B cell (primary cell): ENCODE data around the gene EEF1AKMT3. TPM values are rescaled to one million over a fixed set of nuclear protein-coding genes. Genes with fewer than 3 reads are reported as not detected.

Experiments used
- ATAC-seq: fragments of 200-7000 bp; cut with Tn5 transposase; one replicate; pipeline ENCODE4 v1.10.0; 2021; ENCODE audit warnings: low read depth, mild to moderate bottlenecking, moderate number of reproducible peaks, moderate library complexity
- CTCF ChIA-PET: fragments of 350-600 bp; sonication (Branson Sonifier 250); formaldehyde crosslinking; loops from one replicate; lab custom pipeline; 2021; ENCODE audit warnings: antibody characterized with exemption, inconsistent platforms; lab: Charles Lee
- POLR2A ChIA-PET: fragments of 350-600 bp; sonication (Branson Sonifier 250); formaldehyde crosslinking; loops from one replicate; lab custom pipeline; 2021; ENCODE audit warnings: antibody characterized with exemption; lab: Charles Lee
- DNase-seq: peaks from one replicate; pipeline ENCODE4 v3.0.0; 2013
- H2AFZ ChIP-seq: 2 replicates; pipeline ENCODE4 v1.6.1; 2012; ENCODE audit warnings: mild to moderate bottlenecking, low read depth, low read length; ENCODE audit not compliant: insufficient read depth, poor library complexity, severe bottlenecking
- H3K27ac ChIP-seq, 2 donors: 1 replicate in 1 of 2; 2 replicates in 1 of 2; pipeline ENCODE4 v1.5.1; 2012 to 2013; ENCODE audit warnings: low read length in 2 of 2, mild to moderate bottlenecking in 2 of 2, moderate library complexity in 1 of 2
- H3K27me3 ChIP-seq, 4 experiments: fragments of 200-600 bp in 1 of 4; sonication (generic) in 1 of 4; replicated peaks in 1 of 4; 1 replicate in 2 of 4; 2 replicates in 2 of 4; pipeline versions ENCODE4 v1.6.1 to v1.7.0; 2013 to 2016; ENCODE audit warnings: low read length in 3 of 4, mild to moderate bottlenecking in 2 of 4, mixed read lengths in 1 of 4, moderate library complexity in 1 of 4; ENCODE audit not compliant: insufficient read depth in 4 of 4, control insufficient read depth in 3 of 4; ENCODE audit errors: control extremely low read depth in 1 of 4
- H3K36me3 ChIP-seq, 2 experiments: replicated peaks in 1 of 2; 1 replicate in 1 of 2; 2 replicates in 1 of 2; pipeline versions ENCODE4 v1.6.1 to v1.7.1; 2013; ENCODE audit warnings: low read length in 1 of 2; ENCODE audit not compliant: insufficient read depth in 2 of 2, control insufficient read depth in 1 of 2; ENCODE audit errors: control extremely low read depth in 1 of 2, extremely low read depth in 1 of 2
- H3K4me1 ChIP-seq, 2 donors: fragments of 200-600 bp in 1 of 2; sonication (generic) in 1 of 2; 1 replicate in 1 of 2; 2 replicates in 1 of 2; pipeline versions ENCODE4 v1.5.1 to v1.6.1; 2013 to 2017; ENCODE audit warnings: low read length in 2 of 2; ENCODE audit not compliant: control insufficient read depth in 2 of 2, insufficient read depth in 2 of 2
- H3K4me2 ChIP-seq: replicated peaks from 2 replicates; pipeline ENCODE3; 2012; ENCODE audit warnings: mild to moderate bottlenecking, low read depth, low read length; ENCODE audit not compliant: poor library complexity, severe bottlenecking
- H3K4me3 ChIP-seq, 5 experiments: fragments of 200-600 bp in 1 of 5; sonication (generic) in 1 of 5; 1 replicate in 3 of 5; 2 replicates in 2 of 5; pipeline versions ENCODE4 v1.5.1 to v1.7.0; 2011 to 2016; ENCODE audit warnings: low read length in 4 of 5, mild to moderate bottlenecking in 4 of 5, low read depth in 2 of 5, control low read depth in 1 of 5, moderate library complexity in 1 of 5; ENCODE audit not compliant: insufficient read depth in 1 of 5; ENCODE audit errors: control extremely low read depth in 1 of 5, extremely low read depth in 1 of 5
- H3K79me2 ChIP-seq: fragments of 200-600 bp; sonication (generic); one replicate; pipeline ENCODE4 v1.6.0; 2016; ENCODE audit warnings: low read length; ENCODE audit not compliant: control insufficient read depth, insufficient read depth
- H3K9ac ChIP-seq: fragments of 200-600 bp; sonication (generic); 2 replicates; pipeline ENCODE4 v1.6.1; 2017; ENCODE audit warnings: mild to moderate bottlenecking, low read length, moderate library complexity
- H3K9me3 ChIP-seq, 3 donors: one replicate each; pipeline versions ENCODE4 v1.6.1 to v1.7.1; 2013; ENCODE audit warnings: low read length in 2 of 3; ENCODE audit not compliant: control insufficient read depth in 2 of 3, insufficient read depth in 1 of 3; ENCODE audit errors: control extremely low read depth in 1 of 3
- H4K20me1 ChIP-seq: 2 replicates; pipeline ENCODE4 v1.6.0; 2012; ENCODE audit warnings: mild to moderate bottlenecking, low read length; ENCODE audit not compliant: insufficient read depth, control insufficient read depth, poor library complexity, severe bottlenecking
- H3K27ac Mint-ChIP-seq: one replicate; pipeline ENCODE4 v1.8.0; 2021; ENCODE audit warnings: mixed read lengths
- H3K27me3 Mint-ChIP-seq: one replicate; pipeline ENCODE4 v1.8.0; 2021; ENCODE audit warnings: mixed read lengths
- H3K4me1 Mint-ChIP-seq: one replicate; pipeline ENCODE4 v1.8.0; 2021; ENCODE audit warnings: mixed read lengths
- H3K4me3 Mint-ChIP-seq: one replicate; pipeline ENCODE4 v1.8.0; 2021; ENCODE audit warnings: mixed read lengths
- H3K9me3 Mint-ChIP-seq: one replicate; pipeline ENCODE4 v1.8.0; 2022; ENCODE audit warnings: mixed read lengths; ENCODE audit not compliant: insufficient read depth
- EZH2 ChIP-seq: IDR thresholded peaks from 2 replicates; pipeline ENCODE4 v1.6.1; 2012; ENCODE audit warnings: borderline replicate concordance, low read depth, mild to moderate bottlenecking, moderate library complexity, low read length; ENCODE audit not compliant: insufficient read depth, poor library complexity, severe bottlenecking
- WGBS: methylation state at CpG from one replicate; pipeline ENCODE4 v1.1.5; 2013; ENCODE audit warnings: missing lambda C conversion rate; ENCODE audit not compliant: insufficient coverage; 5-methylcytosine and 5-hydroxymethylcytosine counted together
- intact Hi-C: fragments of 100-400 bp; cut with micrococcal nuclease; formaldehyde crosslinking; loops from one replicate; pipeline ENCODE4 v1.10.0; 2022
- polyA plus RNA-seq: library from polyadenylated mRNA; depleted of rRNA; stranded (reverse); fragments of >200 nt; gene quantifications from 2 replicates; pipeline ENCODE4 v1.2.3, GENCODE V29; 2012
- total RNA-seq, 2 donors: library from RNA; stranded (reverse); fragments of 120-200 nt in 1 of 2; gene quantifications; 1 replicate in 1 of 2; 2 replicates in 1 of 2; pipeline versions ENCODE4 v1.2.3 to v1.2.4, GENCODE V29; 2013 to 2022
- TF ChIP-seq, protein P1 (sequence below): fragments of 200-600 bp; IDR thresholded peaks from one replicate; pipeline ENCODE4 v1.8.0; 2022; ENCODE audit warnings: antibody characterized with exemption, mild to moderate bottlenecking

EEF1AKMT3 gene
- total and polyA plus RNA-seq, 2 donors (not counting 1 experiment from before 2014, with no cell fraction given) = 0.89 to 1.3 TPM

- DNase-seq = no peak
- peaks cover 57% of the 10 kb centered on the region for H3K4me1 Mint-ChIP-seq
- H3K27ac ChIP-seq = peak overlapping the region; percentile 45 to 70
- ATAC-seq = no peak
- H3K27me3 Mint-ChIP-seq = no peaks in the 10 kb centered on the region
- peaks cover 43 to 62% of the 10 kb centered on the region in 2 donors for H3K4me1 ChIP-seq
- intact Hi-C loops = loop anchor here (5.0 kb wide), 2 partner anchors 41 to 109 kb away; partner anchors contain the start of genes B4GALNT1 and TSFM
- peaks cover 44% of the 10 kb centered on the region for H4K20me1 ChIP-seq
- POLR2A ChIA-PET = interaction anchor here (0.6 to 1.5 kb wide), 4 partner anchors 9 to 301 kb away, joined by 3 to 5 read pairs (median 3); no protein-coding TSS in a partner anchor
- H3K4me2 ChIP-seq = peak overlapping the region; percentile 71
- peak overlapping the region; percentile 65 for H2AFZ ChIP-seq
- peaks cover 0 to 24% of the 10 kb centered on the region in 2 experiments for H3K36me3 ChIP-seq
- TF ChIP-seq EZH2 = no peak
- H3K9me3 Mint-ChIP-seq = no peaks in the 10 kb centered on the region
- peak overlapping the region; percentile 83 for H3K27ac Mint-ChIP-seq
- H3K79me2 ChIP-seq = peaks cover 78% of the 10 kb centered on the region
- peak overlapping the region; percentile 60 for H3K9ac ChIP-seq
- no peaks in the 10 kb centered on the region for H3K27me3 ChIP-seq
- no peaks in the 10 kb centered on the region for H3K9me3 ChIP-seq
- peak overlapping the region; percentile 84 for H3K4me3 Mint-ChIP-seq
- WGBS = 10% methylated on average over 1 of the region's 1 CpG
- H3K4me3 ChIP-seq = peak overlapping the region; percentile 43 to 79 (median 62)
- CTCF ChIA-PET = interaction anchor here (0.7 to 4.0 kb wide), 13 partner anchors 11 to 158 kb away, joined by 3 to 21 read pairs (median 6); partner anchors contain the start of genes B4GALNT1, CDK4, CYP27B1 and EEF1AKMT3
Measured at GRCh38 chr12:57741413-57741789, 31.0 kb upstream of the EEF1AKMT3 start.

DNA sequence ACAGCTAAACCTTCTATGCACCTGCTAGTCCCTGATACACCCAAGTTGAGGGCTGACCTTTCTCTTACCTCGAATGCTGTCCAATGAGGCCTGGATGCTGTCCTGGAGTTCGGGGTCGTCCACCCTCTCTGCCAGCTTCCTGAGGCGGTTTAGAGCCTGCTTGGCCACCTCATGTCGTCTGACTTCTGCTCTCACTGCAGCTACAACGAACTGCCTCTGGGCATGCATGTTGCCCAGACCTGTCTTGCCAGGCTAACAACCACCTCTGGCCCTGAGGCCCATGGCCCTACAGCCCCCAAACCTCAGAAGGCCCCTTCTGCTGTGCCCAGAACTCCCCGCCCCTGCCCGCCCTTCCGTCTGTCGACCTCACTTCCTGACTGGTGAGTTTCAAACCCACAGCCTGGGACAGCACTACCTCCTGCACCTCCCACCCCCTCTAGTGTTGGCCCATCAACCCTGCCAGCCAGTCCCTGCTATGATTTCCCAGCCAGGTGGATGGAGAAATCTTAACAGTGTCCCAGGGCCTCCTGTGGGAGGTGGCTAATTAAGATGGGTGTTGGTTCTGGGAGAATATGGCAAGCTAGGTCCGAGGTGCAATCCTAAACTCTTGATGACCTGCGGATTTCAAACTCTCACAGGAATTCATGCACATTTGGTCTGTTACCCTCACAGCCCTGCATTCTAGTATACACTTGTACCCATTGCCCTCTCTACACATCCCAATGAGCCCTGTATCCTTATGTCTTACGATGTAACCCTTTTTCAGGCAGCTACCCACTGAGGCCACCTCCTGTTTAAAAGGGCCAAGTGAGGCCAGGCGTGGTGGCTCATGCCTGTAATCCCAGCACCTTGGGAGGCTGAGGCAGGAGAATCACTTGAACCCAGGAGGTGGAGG lies 30.3 kb upstream of the EEF1AKMT3 start:
- H3K4me1 Mint-ChIP-seq = peaks cover 55% of the 10 kb centered on the region
- Histone ChIP-seq H3K79me2 (peaks cover 72% of the 10 kb centered on the region), H3K9ac (peak overlapping the region; percentile 60), H4K20me1 (peaks cover 38% of the 10 kb centered on the region), H3K27me3 (no peaks in the 10 kb centered on the region), H3K4me1 (peaks cover 43 to 63% of the 10 kb centered on the region in 2 donors), H3K9me3 (no peaks in the 10 kb centered on the region), H2AFZ (peak overlapping the region; percentile 65), H3K36me3 (peaks cover under 1 to 24% of the 10 kb centered on the region in 2 experiments), H3K4me3 (peak overlapping the region; percentile 43 to 79 (median 62)), H3K4me2 (peak overlapping the region; percentile 71), H3K27ac (peak overlapping the region; percentile 45 to 70)
- no peak for TF ChIP-seq EZH2
- TF ChIP-seq, protein P1, sequence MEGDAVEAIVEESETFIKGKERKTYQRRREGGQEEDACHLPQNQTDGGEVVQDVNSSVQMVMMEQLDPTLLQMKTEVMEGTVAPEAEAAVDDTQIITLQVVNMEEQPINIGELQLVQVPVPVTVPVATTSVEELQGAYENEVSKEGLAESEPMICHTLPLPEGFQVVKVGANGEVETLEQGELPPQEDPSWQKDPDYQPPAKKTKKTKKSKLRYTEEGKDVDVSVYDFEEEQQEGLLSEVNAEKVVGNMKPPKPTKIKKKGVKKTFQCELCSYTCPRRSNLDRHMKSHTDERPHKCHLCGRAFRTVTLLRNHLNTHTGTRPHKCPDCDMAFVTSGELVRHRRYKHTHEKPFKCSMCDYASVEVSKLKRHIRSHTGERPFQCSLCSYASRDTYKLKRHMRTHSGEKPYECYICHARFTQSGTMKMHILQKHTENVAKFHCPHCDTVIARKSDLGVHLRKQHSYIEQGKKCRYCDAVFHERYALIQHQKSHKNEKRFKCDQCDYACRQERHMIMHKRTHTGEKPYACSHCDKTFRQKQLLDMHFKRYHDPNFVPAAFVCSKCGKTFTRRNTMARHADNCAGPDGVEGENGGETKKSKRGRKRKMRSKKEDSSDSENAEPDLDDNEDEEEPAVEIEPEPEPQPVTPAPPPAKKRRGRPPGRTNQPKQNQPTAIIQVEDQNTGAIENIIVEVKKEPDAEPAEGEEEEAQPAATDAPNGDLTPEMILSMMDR = peak; percentile 64
- ATAC-seq (peak; percentile 58), DNase-seq (peak; percentile 82)
- peak overlapping the region; percentile 83 for H3K27ac Mint-ChIP-seq
- ChIA-PET CTCF (interaction anchor here (0.7 to 4.0 kb wide), 13 partner anchors 10 to 159 kb away, joined by 3 to 21 read pairs (median 6); partner anchors contain the start of genes B4GALNT1, CDK4, CYP27B1 and EEF1AKMT3), POLR2A (interaction anchor here (0.6 to 1.5 kb wide), 4 partner anchors 9 to 50 kb away, joined by 3 read pairs; no protein-coding TSS in a partner anchor)
- 14% methylated on average over 13 of the region's 14 CpGs for WGBS
- no peaks in the 10 kb centered on the region for H3K27me3 Mint-ChIP-seq
- intact Hi-C loops = loop anchor here (1.0 to 5.0 kb wide), 3 partner anchors 40 to 159 kb away; partner anchors contain the start of genes B4GALNT1 and TSFM
- H3K4me3 Mint-ChIP-seq = peak overlapping the region; percentile 84
- no peaks in the 10 kb centered on the region for H3K9me3 Mint-ChIP-seq
